PFSK-1 (cell line): ENCODE measurements around the gene TSKU.

Source experiments
- FOXP2 ChIP-seq: optimal IDR thresholded peaks from 2 replicates; pipeline ENCODE3; 2011; ENCODE audit warnings: borderline replicate concordance, control low read depth, inconsistent platforms; ENCODE audit not compliant: insufficient read depth; ENCODE audit errors: extremely low read length, extremely low read depth
- POLR2AphosphoS5 ChIP-seq: IDR thresholded peaks from 2 replicates; pipeline ENCODE4 v1.6.1; 2012; ENCODE audit warnings: low read depth, mild to moderate bottlenecking, control low read depth, low read length, moderate library complexity
- REST ChIP-seq, 2 experiments: IDR thresholded peaks; 2 replicates each; pipeline versions ENCODE4 v1.6.1 to v1.8.0; 2011 to 2012; ENCODE audit warnings: low read depth in 2 of 2, low read length in 2 of 2, control low read depth in 1 of 2, inconsistent platforms in 1 of 2, mild to moderate bottlenecking in 1 of 2, moderate library complexity in 1 of 2; ENCODE audit not compliant: insufficient read depth in 1 of 2
- SIN3A ChIP-seq: IDR thresholded peaks from 2 replicates; pipeline ENCODE4 v1.6.1; 2012; ENCODE audit warnings: mild to moderate bottlenecking, low read length, moderate library complexity, borderline replicate concordance; ENCODE audit not compliant: insufficient read depth
- TAF1 ChIP-seq: IDR thresholded peaks from 2 replicates; pipeline ENCODE4 v1.6.1; 2012; ENCODE audit warnings: low read length, control low read depth, borderline replicate concordance; ENCODE audit not compliant: insufficient read depth

TSKU gene

GRCh38 chr11:76786016-76786415 lies 2.9 kb downstream of the TSKU start:
- no peak for TF ChIP-seq POLR2AphosphoS5
- TF ChIP-seq FOXP2: no peak
- no peak for TF ChIP-seq TAF1
- no peak for TF ChIP-seq SIN3A
- no peak for TF ChIP-seq REST (IDR thresholded peaks at IDR 0.05; ENCODE audit: insufficient read depth in 1 of 2, low read depth in 2 of 2, low read length in 2 of 2)

GRCh38 chr11:76786441-76787014 lies 3.4 kb downstream of the TSKU start:
- TF ChIP-seq TAF1: no peak
- TF ChIP-seq REST (IDR thresholded peaks at IDR 0.05; ENCODE audit: insufficient read depth in 1 of 2, low read depth in 2 of 2, low read length in 2 of 2): no peak
- no peak for TF ChIP-seq FOXP2
- no peak for TF ChIP-seq POLR2AphosphoS5
- no peak for TF ChIP-seq SIN3A

GRCh38 chr11:76787271-76787670 lies 4.1 kb downstream of the TSKU start:
- no peak for TF ChIP-seq SIN3A
- no peak for TF ChIP-seq POLR2AphosphoS5
- TF ChIP-seq FOXP2: no peak

- TF ChIP-seq FOXP2 (no peak), POLR2AphosphoS5 (no peak), REST (IDR thresholded peaks at IDR 0.05; ENCODE audit: insufficient read depth in 1 of 2, low read depth in 2 of 2, low read length in 2 of 2) (no peak), SIN3A (no peak), TAF1 (no peak)
These were observed 4.9 kb downstream of the TSKU start for GRCh38 chr11:76787911-76788596.

GRCh38 chr11:76788661-76789442 lies 5.7 kb downstream of the TSKU start:
- no peak for TF ChIP-seq REST (IDR thresholded peaks at IDR 0.05; ENCODE audit: insufficient read depth in 1 of 2, low read depth in 2 of 2, low read length in 2 of 2)
- no peak for TF ChIP-seq TAF1
- no peak for TF ChIP-seq FOXP2
- no peak for TF ChIP-seq SIN3A
- no peak for TF ChIP-seq POLR2AphosphoS5
